Activated naive CD8-positive, alpha-beta T cell treated with anti-CD3 and anti-CD28 coated beads, Interleukin-2, amount 10 ng/mL, durations not matched to agents 7 days and 5 days (primary cell): Measurements from ENCODE around the gene AKAP6. TPM values are rescaled to one million over a fixed set of nuclear protein-coding genes. Genes with fewer than 3 reads are reported as not detected.
"Not testable (repeated sequence)": the region's sequence is repeated elsewhere in the genome, so short reads cannot be mapped to it uniquely, and the experiment has no call there.

ENCODE experiments used
- ATAC-seq: fragments of 150-1000 bp; cut with Tn5 transposase; one replicate; pipeline ENCODE4 v1.10.0; 2021; ENCODE audit warnings: low read depth, moderate library complexity
- POLR2A ChIA-PET: fragments of 350-600 bp; sonication (Branson Sonifier 250); formaldehyde crosslinking; loops from one replicate; lab custom pipeline; 2021; ENCODE audit warnings: antibody characterized with exemption; lab: Charles Lee
- DNase-seq: peaks from one replicate; pipeline ENCODE4 v3.0.0; 2021
- H3K27ac Mint-ChIP-seq: one replicate; pipeline ENCODE4 v1.8.0; 2022; ENCODE audit warnings: mild to moderate bottlenecking, mixed read lengths
- H3K27me3 Mint-ChIP-seq: one replicate; pipeline ENCODE4 v1.8.0; 2022; ENCODE audit warnings: mild to moderate bottlenecking, moderate library complexity, mixed read lengths
- H3K36me3 Mint-ChIP-seq: one replicate; pipeline ENCODE4 v1.8.0; 2021; ENCODE audit warnings: mild to moderate bottlenecking, mixed read lengths
- H3K4me1 Mint-ChIP-seq: one replicate; pipeline ENCODE4 v1.8.0; 2021; ENCODE audit warnings: mixed read lengths
- H3K4me3 Mint-ChIP-seq: one replicate; pipeline ENCODE4 v1.8.0; 2022; ENCODE audit warnings: mild to moderate bottlenecking, moderate library complexity, mixed read lengths
- H3K9me3 Mint-ChIP-seq: one replicate; pipeline ENCODE4 v1.8.0; 2021; ENCODE audit warnings: mixed read lengths
- total RNA-seq, 2 experiments: library from RNA; stranded (reverse); gene quantifications; one replicate each; pipeline ENCODE4 v1.2.3, GENCODE V29; 2021

Gene AKAP6
- total RNA-seq, 2 experiments from 2014 or later, result 1.00 to 1.8 TPM

DNA sequence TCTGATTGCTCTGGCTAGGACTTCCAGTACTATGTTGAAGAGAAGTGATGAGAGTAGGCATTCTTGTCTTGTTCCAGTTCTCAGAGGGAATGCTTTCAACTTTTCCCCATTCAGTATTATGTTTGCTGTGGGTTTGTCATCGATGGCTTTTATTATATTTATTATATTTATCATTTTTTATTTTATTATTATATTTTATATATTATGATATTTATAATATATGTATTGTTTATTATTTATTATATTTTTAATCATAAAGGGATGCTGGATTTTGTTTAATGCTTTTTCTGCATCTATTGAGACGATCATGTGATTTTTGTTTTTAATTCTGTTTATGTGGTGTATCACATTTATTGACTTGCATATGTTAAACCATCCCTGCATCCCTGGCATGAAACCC, 58.2 kb downstream of the AKAP6 start:
- H3K27ac Mint-ChIP-seq, ATAC-seq, H3K36me3 Mint-ChIP-seq, H3K27me3 Mint-ChIP-seq, H3K9me3 Mint-ChIP-seq, H3K4me3 Mint-ChIP-seq, DNase-seq, POLR2A ChIA-PET, H3K4me1 Mint-ChIP-seq: not testable (repeated sequence)

DNA sequence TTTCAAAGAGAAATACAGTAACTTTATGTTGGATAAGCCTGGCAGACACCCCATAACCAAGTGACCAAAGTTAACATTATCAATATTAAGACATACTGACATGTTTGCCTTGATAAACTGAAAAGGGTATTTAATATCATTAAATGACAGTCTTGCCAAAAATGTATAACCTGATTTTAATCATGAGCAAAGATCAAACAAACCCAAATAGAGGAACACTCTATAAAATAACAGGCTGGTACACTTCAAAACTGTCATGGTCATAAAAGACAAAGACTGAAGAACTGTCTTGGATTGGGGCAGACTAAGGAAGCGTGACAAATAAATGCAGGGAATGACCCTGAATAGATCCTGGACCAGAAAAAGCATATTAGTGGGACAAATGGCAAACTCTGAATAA, 64.0 kb downstream of the AKAP6 start:
- Mint-ChIP-seq H3K9me3 (peaks cover 4% of the 10 kb centered on the region), H3K4me3 (no peak overlapping the region), H3K27me3 (peaks cover 13% of the 10 kb centered on the region), H3K27ac (no peak overlapping the region), H3K36me3 (no peaks in the 10 kb centered on the region), H3K4me1 (no peaks in the 10 kb centered on the region)
- ATAC-seq (no peak), DNase-seq (no peak)
- POLR2A ChIA-PET, result no interaction called here

DNA sequence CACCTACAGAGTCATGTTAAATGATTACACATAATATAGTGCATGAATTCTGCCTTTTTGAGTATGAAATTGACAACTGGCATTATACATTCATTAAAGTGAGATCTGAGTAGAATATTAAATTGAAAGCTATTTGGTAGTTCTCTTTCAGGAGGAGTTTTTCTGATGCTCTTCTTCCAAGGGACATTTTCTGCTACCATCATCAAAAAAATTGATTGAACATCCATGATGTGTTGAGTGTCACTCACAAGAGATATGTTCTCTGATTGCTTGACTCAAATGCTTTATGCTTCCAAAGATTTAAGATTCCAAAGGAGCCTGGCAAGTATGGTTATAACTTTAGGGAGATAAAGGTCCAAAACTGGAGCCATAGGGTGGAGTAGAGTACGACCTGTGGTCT, 64.9 kb downstream of the AKAP6 start:
- Mint-ChIP-seq H3K4me1 (no peaks in the 10 kb centered on the region), H3K27me3 (peaks cover 14% of the 10 kb centered on the region), H3K36me3 (no peaks in the 10 kb centered on the region), H3K27ac (no peak overlapping the region), H3K9me3 (peaks cover 4% of the 10 kb centered on the region), H3K4me3 (no peak overlapping the region)
- POLR2A ChIA-PET, result no interaction called here
- ATAC-seq (no peak), DNase-seq (no peak)

DNA sequence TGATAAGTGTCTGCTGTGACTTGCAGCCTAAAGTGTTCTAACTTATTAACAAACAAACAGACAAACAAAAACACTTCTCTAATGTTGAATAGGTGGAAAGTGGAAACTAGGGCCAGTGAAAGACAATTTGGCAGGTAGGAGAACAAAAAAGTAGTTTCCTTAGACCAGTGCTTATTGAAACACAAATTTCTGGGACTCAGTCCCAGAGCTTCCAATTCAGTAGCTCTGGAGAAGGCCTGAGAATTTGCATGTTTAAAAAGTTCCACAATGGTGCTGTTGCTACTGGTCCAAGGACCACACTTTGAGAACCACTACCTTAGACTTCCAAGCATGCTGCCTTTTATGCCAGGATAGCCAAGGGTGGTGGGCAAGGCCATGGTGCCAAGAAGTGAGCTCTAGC, 67.8 kb downstream of the AKAP6 start:
- Mint-ChIP-seq H3K27ac (no peak overlapping the region), H3K27me3 (peaks cover 12% of the 10 kb centered on the region), H3K4me1 (no peaks in the 10 kb centered on the region), H3K4me3 (no peak overlapping the region), H3K36me3 (no peaks in the 10 kb centered on the region), H3K9me3 (no peaks in the 10 kb centered on the region)
- ATAC-seq (no peak), DNase-seq (no peak)
- POLR2A ChIA-PET, result no interaction called here

DNA sequence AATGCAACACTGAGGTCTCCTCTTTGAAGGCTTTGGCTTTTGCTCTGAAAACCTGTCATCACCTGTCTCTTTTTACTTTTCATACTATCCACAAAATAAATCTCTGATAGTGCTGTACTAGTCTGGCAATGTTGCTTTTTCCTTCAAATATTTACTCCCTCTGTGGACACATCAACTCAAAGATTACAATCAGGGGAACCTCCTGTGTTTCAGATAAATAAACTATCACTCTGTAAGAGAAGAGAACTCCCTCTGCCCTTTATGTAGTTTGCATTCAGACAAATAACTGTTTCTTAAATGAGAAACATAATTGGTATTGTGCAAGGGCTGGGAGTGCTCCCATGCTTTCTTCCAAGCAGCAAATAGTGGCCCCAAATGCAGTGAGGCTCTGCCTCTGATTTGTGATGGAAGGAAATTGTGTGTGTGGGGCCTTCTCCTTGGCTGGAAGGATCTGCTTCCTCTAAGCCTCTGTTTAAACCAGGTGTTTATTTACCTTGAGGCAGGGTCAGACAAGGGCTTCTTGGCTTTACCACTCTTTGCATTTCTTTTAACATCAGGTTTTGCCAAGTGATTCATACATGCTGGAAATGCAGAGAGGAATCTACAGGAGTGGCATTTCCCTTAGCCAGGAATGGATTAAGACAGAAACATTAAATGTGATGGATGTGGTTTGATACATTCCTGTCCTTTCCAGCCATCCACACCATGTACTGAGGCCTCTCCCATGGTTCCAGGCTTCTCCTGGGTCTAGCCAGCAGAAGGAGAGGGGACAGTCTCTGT, 69.0 kb downstream of the AKAP6 start:
- no peak overlapping the region for H3K27ac Mint-ChIP-seq
- DNase-seq, result no peak
- H3K9me3 Mint-ChIP-seq, result no peaks in the 10 kb centered on the region
- no peak overlapping the region for H3K4me3 Mint-ChIP-seq
- no peaks in the 10 kb centered on the region for H3K4me1 Mint-ChIP-seq
- POLR2A ChIA-PET, result no interaction called here
- H3K27me3 Mint-ChIP-seq, result peaks cover 11% of the 10 kb centered on the region
- no peaks in the 10 kb centered on the region for H3K36me3 Mint-ChIP-seq
- ATAC-seq, result no peak

DNA sequence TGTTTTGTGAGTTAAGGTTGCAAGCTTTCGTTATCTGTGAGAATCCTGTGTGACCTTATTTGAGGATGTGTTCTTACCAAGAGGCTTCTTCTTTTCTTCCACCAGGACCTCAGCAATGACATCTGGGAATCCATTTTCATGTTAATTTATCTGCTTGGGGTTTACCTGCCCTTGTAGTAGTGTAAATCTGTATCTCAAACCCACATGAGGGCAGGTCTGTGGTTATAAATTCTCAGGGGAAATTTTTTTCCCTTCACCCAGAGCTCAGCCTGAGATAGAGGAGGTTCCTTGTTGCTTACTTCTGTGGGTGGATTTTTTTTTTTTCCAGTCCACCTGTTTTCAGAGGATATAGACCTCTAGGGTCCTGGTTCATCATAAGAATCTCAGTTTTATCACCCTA, 70.8 kb downstream of the AKAP6 start:
- DNase-seq (no peak), ATAC-seq (no peak)
- Mint-ChIP-seq H3K27ac (no peak overlapping the region), H3K4me3 (no peak overlapping the region), H3K36me3 (no peaks in the 10 kb centered on the region), H3K4me1 (no peaks in the 10 kb centered on the region), H3K27me3 (peaks cover 5% of the 10 kb centered on the region), H3K9me3 (no peaks in the 10 kb centered on the region)
- POLR2A ChIA-PET, result no interaction called here

DNA sequence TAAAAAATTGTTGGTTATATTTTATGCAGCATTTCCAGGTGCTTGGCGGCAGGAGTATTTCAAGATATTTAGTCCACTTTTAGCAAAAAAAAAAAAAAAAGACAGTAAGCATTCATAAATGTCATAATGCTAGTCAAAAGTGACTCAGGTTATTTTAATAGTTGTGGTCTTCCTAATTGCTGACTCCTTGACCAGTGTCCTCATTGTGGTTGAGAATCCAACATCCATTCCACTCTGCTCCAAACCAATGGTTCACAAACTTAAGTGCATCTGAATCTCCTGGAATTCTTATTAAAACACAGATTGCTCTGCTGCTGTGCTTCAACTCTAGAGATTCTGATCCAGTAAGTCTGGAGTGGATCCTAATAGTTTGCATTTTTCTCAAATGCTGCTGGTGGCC, 71.4 kb downstream of the AKAP6 start:
- no peak overlapping the region for H3K4me3 Mint-ChIP-seq
- peaks cover 5% of the 10 kb centered on the region for H3K27me3 Mint-ChIP-seq
- no peaks in the 10 kb centered on the region for H3K4me1 Mint-ChIP-seq
- POLR2A ChIA-PET, result no interaction called here
- no peak for ATAC-seq
- no peak for DNase-seq
- no peaks in the 10 kb centered on the region for H3K9me3 Mint-ChIP-seq
- no peak overlapping the region for H3K27ac Mint-ChIP-seq
- no peaks in the 10 kb centered on the region for H3K36me3 Mint-ChIP-seq

DNA sequence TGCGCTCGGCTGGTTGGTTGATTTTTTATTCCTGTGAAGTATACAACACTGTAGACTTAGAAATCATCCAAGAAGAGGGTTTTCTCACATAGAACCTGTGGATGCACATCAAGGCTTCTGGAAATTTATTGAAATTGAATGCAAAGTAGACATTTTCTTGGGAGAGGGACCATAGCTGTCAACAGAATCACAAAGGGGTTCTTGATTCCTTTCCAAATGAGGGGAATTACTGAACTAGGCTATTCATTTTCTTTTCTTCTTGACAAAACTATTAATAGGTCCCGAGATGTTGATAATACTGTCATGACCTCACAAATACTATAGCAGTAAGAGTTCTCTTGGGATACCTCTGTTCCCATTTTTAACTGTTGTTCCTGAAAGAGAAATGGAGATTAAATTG, 73.9 kb downstream of the AKAP6 start:
- Mint-ChIP-seq H3K27ac (no peak overlapping the region), H3K4me3 (no peak overlapping the region), H3K27me3 (peaks cover 5% of the 10 kb centered on the region), H3K9me3 (no peaks in the 10 kb centered on the region), H3K36me3 (no peaks in the 10 kb centered on the region), H3K4me1 (no peaks in the 10 kb centered on the region)
- POLR2A ChIA-PET, result no interaction called here
- DNase-seq (no peak), ATAC-seq (no peak)

DNA sequence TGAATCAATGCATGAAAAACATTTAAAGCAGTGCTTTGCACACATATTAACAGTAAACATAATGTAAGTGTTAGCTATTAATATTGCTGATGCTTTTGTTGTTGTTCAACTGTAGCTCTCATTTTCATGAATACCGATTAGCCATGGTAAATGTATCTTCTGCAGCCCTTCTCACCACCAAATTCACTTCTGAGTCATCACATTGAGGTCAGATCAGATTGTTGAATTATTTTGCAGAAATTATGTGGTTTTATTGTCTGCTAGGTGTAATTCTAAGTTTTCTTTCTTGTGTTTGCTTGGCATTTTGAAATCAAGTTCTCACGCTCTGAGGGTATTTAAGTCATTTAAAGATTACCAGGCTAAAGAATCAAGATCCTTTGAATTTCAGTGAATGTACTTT, 74.6 kb downstream of the AKAP6 start:
- no peaks in the 10 kb centered on the region for H3K36me3 Mint-ChIP-seq
- DNase-seq (no peak), ATAC-seq (no peak)
- no peaks in the 10 kb centered on the region for H3K4me1 Mint-ChIP-seq
- no peaks in the 10 kb centered on the region for H3K9me3 Mint-ChIP-seq
- no peak overlapping the region for H3K4me3 Mint-ChIP-seq
- peaks cover 5% of the 10 kb centered on the region for H3K27me3 Mint-ChIP-seq
- H3K27ac Mint-ChIP-seq, result no peak overlapping the region
- POLR2A ChIA-PET, result no interaction called here

DNA sequence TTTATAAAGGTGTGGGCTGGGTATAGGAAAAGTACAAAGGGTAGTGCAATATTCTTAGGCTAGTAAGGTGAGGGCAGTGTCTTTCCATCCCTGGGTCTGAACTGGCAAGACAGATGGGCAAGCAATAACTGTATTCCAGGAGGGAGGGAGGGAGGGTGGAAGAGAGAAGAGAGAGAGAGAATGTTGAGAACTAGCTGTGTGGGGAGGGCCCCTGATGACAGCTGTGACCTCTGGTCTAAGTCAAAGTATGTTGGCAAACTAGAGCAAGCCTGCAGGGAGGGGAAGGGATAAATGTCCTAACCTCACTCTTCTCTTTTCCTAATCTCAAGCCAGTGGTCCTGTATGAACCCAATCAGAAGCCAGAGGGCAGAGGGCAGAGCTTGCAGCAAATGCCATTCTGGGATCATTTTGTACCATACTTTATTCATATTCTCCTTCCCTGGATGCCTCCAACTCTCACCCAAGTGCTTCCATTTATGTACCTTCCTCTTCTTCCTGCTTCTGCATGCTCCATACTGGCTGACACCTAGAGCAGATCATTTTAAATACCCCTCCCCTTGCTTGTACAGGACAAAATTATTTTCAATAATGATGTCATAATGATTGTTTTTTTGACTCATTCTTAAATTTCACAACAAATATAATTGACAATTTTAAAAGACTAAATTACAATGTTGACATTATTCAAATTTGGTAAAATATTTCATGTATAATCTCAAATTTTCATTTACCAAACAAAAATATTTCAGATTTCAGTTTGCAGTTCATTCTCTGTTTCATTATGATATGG, 75.9 kb downstream of the AKAP6 start:
- no peaks in the 10 kb centered on the region for H3K4me1 Mint-ChIP-seq
- POLR2A ChIA-PET, result no interaction called here
- no peak for DNase-seq
- no peak overlapping the region for H3K4me3 Mint-ChIP-seq
- H3K9me3 Mint-ChIP-seq, result no peaks in the 10 kb centered on the region
- no peaks in the 10 kb centered on the region for H3K36me3 Mint-ChIP-seq
- no peak overlapping the region for H3K27ac Mint-ChIP-seq
- peaks cover 6% of the 10 kb centered on the region for H3K27me3 Mint-ChIP-seq
- ATAC-seq, result no peak

DNA sequence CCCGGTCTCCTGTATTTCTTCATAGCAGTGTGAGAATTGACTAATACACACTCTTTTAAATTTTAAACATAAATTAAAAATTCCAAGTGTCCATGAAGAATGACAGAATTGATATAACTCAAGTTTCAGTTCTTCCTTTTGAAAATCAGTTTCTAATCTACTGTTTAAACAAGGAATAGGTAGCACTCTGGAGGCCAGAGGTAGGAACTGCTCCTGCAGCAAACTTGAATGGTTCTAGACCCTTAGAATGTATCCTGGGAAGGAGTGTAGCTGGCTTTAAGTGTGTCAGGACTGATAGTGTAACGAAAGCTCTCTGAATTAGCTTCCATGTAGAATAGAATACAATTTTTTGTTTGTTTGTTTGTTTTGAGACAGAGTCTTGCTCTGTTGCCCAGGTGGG, 76.8 kb downstream of the AKAP6 start:
- no peak for DNase-seq

DNA sequence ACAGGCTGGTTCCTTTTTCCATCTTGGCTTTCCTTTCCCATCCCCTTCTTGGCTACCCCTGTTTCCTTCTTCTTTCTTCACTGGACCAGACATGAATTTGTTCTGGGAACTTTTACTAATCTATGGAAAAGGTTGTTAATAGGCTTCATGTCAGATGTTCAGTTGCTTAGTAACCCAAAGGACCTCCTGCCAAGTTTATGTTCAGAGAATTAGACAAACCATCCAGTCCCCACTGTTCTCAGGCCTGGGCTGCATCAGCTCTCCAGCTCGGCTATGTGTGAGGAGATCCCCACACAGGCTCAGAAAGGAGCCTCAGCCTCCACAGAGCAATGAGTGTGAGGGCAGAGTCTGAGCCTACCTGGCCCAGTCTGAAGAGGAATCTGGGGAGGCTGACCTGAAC, 78.0 kb downstream of the AKAP6 start:
- no peaks in the 10 kb centered on the region for H3K9me3 Mint-ChIP-seq
- no peak for DNase-seq
- H3K4me3 Mint-ChIP-seq, result no peak overlapping the region
- POLR2A ChIA-PET, result no interaction called here
- no peak overlapping the region for H3K27ac Mint-ChIP-seq
- no peak for ATAC-seq
- H3K4me1 Mint-ChIP-seq, result no peaks in the 10 kb centered on the region
- peaks cover 2% of the 10 kb centered on the region for H3K27me3 Mint-ChIP-seq
- no peaks in the 10 kb centered on the region for H3K36me3 Mint-ChIP-seq

More for the DNA sequence above, 76.8 kb downstream of the AKAP6 start:
- Mint-ChIP-seq H3K9me3 (no peaks in the 10 kb centered on the region), H3K4me3 (no peak overlapping the region), H3K27ac (no peak overlapping the region), H3K4me1 (no peaks in the 10 kb centered on the region), H3K36me3 (no peaks in the 10 kb centered on the region), H3K27me3 (peaks cover 6% of the 10 kb centered on the region)
- ATAC-seq, result no peak
- POLR2A ChIA-PET, result no interaction called here

DNA sequence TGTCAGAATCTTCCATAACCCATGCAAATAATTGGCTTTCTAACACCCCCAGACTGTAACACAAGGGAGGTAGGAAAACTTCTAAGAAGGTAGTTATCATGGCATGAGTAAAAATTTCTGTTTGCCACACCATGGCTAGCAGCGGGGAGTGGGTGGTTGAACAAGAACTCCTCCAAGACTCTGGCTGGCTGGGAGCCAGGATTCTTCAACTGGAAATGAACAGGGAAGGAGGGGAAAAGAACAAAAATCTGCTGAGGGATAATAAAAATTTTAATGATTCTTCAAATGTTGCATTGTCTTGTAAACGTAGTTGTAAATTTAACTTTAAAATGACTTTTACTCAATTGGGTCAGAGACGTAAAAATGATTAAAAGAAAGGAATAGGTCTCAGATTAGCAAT, 78.9 kb downstream of the AKAP6 start:
- no peak overlapping the region for H3K27ac Mint-ChIP-seq
- peaks cover 2% of the 10 kb centered on the region for H3K27me3 Mint-ChIP-seq
- DNase-seq (no peak), ATAC-seq (no peak)
- H3K4me3 Mint-ChIP-seq, result no peak overlapping the region
- no peaks in the 10 kb centered on the region for H3K9me3 Mint-ChIP-seq
- H3K36me3 Mint-ChIP-seq, result no peaks in the 10 kb centered on the region
- no peaks in the 10 kb centered on the region for H3K4me1 Mint-ChIP-seq
- POLR2A ChIA-PET, result no interaction called here

DNA sequence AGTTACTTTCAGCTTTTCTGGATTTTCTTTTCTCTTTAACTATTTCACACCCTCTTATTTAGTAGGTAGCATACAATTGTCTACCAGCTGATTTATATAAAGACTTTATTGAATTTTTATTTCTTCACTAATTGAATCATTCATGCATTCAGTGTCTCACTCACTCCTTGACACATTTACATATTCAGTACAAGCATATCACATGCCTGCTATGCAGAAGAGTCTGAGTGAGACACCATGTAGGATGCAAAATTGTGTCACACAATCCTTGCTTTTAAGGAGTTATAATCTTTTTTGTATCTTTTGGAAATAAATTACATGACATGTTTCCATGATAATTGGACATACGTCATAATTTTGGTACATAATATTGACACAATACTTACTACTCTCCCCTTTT, 83.0 kb downstream of the AKAP6 start:
- POLR2A ChIA-PET, result no interaction called here
- DNase-seq, result no peak
- no peaks in the 10 kb centered on the region for H3K4me1 Mint-ChIP-seq
- H3K27me3 Mint-ChIP-seq, result peaks cover 2% of the 10 kb centered on the region
- H3K9me3 Mint-ChIP-seq, result no peaks in the 10 kb centered on the region
- H3K4me3 Mint-ChIP-seq, result no peak overlapping the region
- ATAC-seq, result no peak
- H3K36me3 Mint-ChIP-seq, result no peaks in the 10 kb centered on the region
- no peak overlapping the region for H3K27ac Mint-ChIP-seq
